Upper lobe of left lung (tissue), 4 donors: ENCODE measurements around the gene CLN5.

Experiments used
- CTCF ChIP-seq, 6 experiments: fragments of 450-650 bp in 4 of 6; fragments of 200-600 bp in 2 of 6; sonication (generic) in 2 of 6; IDR thresholded peaks; one replicate each; pipeline ENCODE4 v1.5.1; 2016 to 2019; ENCODE audit warnings: antibody characterized with exemption in 6 of 6
- EP300 ChIP-seq, 4 donors: sonication (generic); formaldehyde crosslinking; IDR thresholded peaks; one replicate each; pipeline ENCODE4 v1.5.1; 2017; ENCODE audit warnings: antibody characterized with exemption in 4 of 4, control low read depth in 2 of 4
- POLR2AphosphoS5 ChIP-seq, 2 donors: sonication (generic); formaldehyde crosslinking; IDR thresholded peaks; one replicate each; pipeline ENCODE4 v1.5.1; 2017; ENCODE audit warnings: antibody characterized with exemption in 2 of 2

GRCh38 chr13:77026255-77026860 lies 34.5 kb downstream of the CLN5 start:
- TF ChIP-seq CTCF (IDR thresholded peaks at IDR 0.05) (peak in 2 of 6 experiments; percentile 12 to 16), POLR2AphosphoS5 (IDR thresholded peaks at IDR 0.05) (peak; percentile 48 to 72), EP300 (IDR thresholded peaks at IDR 0.05) (no peak)
